HG03520 (cell line): Measurements from ENCODE around the gene MVK.

Experiments used
- ATAC-seq: cut with Tn5 transposase; IDR thresholded peaks from one replicate; pipeline ENCODE4 v1.9.1; 2021; ENCODE audit warnings: mild to moderate bottlenecking, moderate library complexity; ENCODE audit not compliant: unreplicated experiment

MVK gene

GRCh38 chr12:109626378-109627115 is 53.0 kb downstream of the MVK start:
- ATAC-seq, result no peak

GRCh38 chr12:109627633-109628032 is 54.0 kb downstream of the MVK start:
- ATAC-seq, result no peak

GRCh38 chr12:109630107-109630506 is 56.5 kb downstream of the MVK start:
- ATAC-seq, result no peak

GRCh38 chr12:109630815-109631214 is 57.2 kb downstream of the MVK start:
- no peak for ATAC-seq

- ATAC-seq, result no peak
Observed at GRCh38 chr12:109631302-109631701, 57.7 kb downstream of the MVK start.

GRCh38 chr12:109631751-109632150 is 58.2 kb downstream of the MVK start:
- ATAC-seq, result no peak

GRCh38 chr12:109632342-109632741 is 58.7 kb downstream of the MVK start:
- no peak for ATAC-seq

- ATAC-seq, result no peak
Observed at GRCh38 chr12:109635717-109636116, 62.1 kb downstream of the MVK start.

GRCh38 chr12:109637348-109637747 is 63.8 kb downstream of the MVK start:
- ATAC-seq, result no peak

GRCh38 chr12:109637996-109638395 is 64.4 kb downstream of the MVK start:
- ATAC-seq, result no peak

- no peak for ATAC-seq
Observed at GRCh38 chr12:109638735-109639134, 65.1 kb downstream of the MVK start.

GRCh38 chr12:109639151-109639872 is 65.7 kb downstream of the MVK start:
- no peak for ATAC-seq

- no peak for ATAC-seq
Observed at GRCh38 chr12:109640961-109641360, 67.4 kb downstream of the MVK start.

- ATAC-seq, result no peak
Observed at GRCh38 chr12:109641422-109641821, 67.8 kb downstream of the MVK start.

GRCh38 chr12:109642506-109643132 is 69.0 kb downstream of the MVK start:
- no peak for ATAC-seq

GRCh38 chr12:109645194-109645593 is 71.6 kb downstream of the MVK start:
- no peak for ATAC-seq

- no peak for ATAC-seq
Observed at GRCh38 chr12:109645708-109646107, 72.1 kb downstream of the MVK start.
